ENCODE data around the gene USP31. TPM values are rescaled to one million over a fixed set of nuclear protein-coding genes. Genes with fewer than 3 reads are reported as not detected.
A peak's percentile ranks its signal among the peaks of the same experiment; 100 is the strongest.
"Not testable (repeated sequence)": the region's sequence is repeated elsewhere in the genome, so short reads cannot be mapped to it uniquely, and the experiment has no call there.

USP31 gene
- total RNA-seq, 6 experiments from 2014 or later, result 7.1 to 12.8 (median 9.0) TPM

- Histone ChIP-seq H3K4me3 (no peak overlapping the region), H3K36me3 (no peaks in the 10 kb centered on the region), H3K27me3 (no peaks in the 10 kb centered on the region), H3K27ac (peak overlapping the region in 1 of 3 donors; percentile 18), H3K4me1 (peaks cover 0 to 10% (median 0%) of the 10 kb centered on the region in 4 donors), H3K9me3 (no peaks in the 10 kb centered on the region)
- DNase-seq (no peak), ATAC-seq (no peak)
- TF ChIP-seq, protein P1, sequence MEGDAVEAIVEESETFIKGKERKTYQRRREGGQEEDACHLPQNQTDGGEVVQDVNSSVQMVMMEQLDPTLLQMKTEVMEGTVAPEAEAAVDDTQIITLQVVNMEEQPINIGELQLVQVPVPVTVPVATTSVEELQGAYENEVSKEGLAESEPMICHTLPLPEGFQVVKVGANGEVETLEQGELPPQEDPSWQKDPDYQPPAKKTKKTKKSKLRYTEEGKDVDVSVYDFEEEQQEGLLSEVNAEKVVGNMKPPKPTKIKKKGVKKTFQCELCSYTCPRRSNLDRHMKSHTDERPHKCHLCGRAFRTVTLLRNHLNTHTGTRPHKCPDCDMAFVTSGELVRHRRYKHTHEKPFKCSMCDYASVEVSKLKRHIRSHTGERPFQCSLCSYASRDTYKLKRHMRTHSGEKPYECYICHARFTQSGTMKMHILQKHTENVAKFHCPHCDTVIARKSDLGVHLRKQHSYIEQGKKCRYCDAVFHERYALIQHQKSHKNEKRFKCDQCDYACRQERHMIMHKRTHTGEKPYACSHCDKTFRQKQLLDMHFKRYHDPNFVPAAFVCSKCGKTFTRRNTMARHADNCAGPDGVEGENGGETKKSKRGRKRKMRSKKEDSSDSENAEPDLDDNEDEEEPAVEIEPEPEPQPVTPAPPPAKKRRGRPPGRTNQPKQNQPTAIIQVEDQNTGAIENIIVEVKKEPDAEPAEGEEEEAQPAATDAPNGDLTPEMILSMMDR (IDR thresholded peaks at IDR 0.05), result no peak
- TF ChIP-seq POLR2A (IDR thresholded peaks at IDR 0.05), result no peak
- 74% methylated on average over 10 of the region's 17 CpGs for WGBS (ENCODE audit: insufficient coverage, low coverage, low lambda C conversion rate, missing lambda C conversion rate)
- intact Hi-C loops (cut with DNase I), result no loop called here
These were observed 2.2 kb downstream of the USP31 start for GRCh38 chr16:23146877-23147601.

DNA sequence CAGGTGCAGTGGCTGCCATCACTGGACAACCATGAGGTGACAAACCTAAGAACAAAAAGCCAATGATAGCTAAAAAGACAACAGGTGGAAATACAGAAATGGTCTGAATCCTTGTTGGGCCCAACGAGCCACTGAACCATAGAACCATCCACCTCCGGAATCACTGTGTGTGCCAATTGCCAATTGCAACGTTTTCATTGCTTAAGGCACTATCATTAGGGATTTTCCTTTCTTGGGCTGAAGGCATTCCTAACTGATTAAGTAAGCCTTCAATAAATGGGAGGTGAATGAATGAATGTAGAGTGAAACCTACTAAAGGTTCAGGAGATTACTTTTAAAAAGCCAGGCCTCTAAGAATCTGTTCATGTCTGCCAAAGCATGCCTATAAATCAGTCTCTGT is 3.6 kb downstream of the USP31 start:
- peak in 1 of 4 donors; percentile 7 for ATAC-seq
- no peak for DNase-seq
- WGBS (ENCODE audit: insufficient coverage, low coverage, low lambda C conversion rate, missing lambda C conversion rate), result 47% methylated on average over 3 of the region's 3 CpGs
- Histone ChIP-seq H3K4me1 (peaks cover 0 to 17% (median 0%) of the 10 kb centered on the region in 4 donors), H3K27ac (no peak overlapping the region), H3K9me3 (no peaks in the 10 kb centered on the region), H3K27me3 (no peaks in the 10 kb centered on the region), H3K4me3 (no peak overlapping the region), H3K36me3 (no peaks in the 10 kb centered on the region)
- intact Hi-C loops (cut with DNase I), result no loop called here
- TF ChIP-seq, protein P1 (IDR thresholded peaks at IDR 0.05), result no peak
- no peak for TF ChIP-seq POLR2A (IDR thresholded peaks at IDR 0.05)

- Histone ChIP-seq H3K9me3 (no peaks in the 10 kb centered on the region), H3K4me3 (no peak overlapping the region), H3K4me1 (peaks cover 0 to 17% (median 0%) of the 10 kb centered on the region in 4 donors), H3K27ac (no peak overlapping the region), H3K36me3 (no peaks in the 10 kb centered on the region), H3K27me3 (no peaks in the 10 kb centered on the region)
- no peak for TF ChIP-seq POLR2A (IDR thresholded peaks at IDR 0.05)
- TF ChIP-seq, protein P1 (IDR thresholded peaks at IDR 0.05), result no peak
- ATAC-seq, result no peak
- no peak for DNase-seq
- 74% methylated on average over 6 of the region's 6 CpGs for WGBS (ENCODE audit: insufficient coverage, low coverage, low lambda C conversion rate, missing lambda C conversion rate)
- intact Hi-C loops (cut with DNase I), result no loop called here
These were observed 4.1 kb downstream of the USP31 start for GRCh38 chr16:23145186-23145585.

DNA sequence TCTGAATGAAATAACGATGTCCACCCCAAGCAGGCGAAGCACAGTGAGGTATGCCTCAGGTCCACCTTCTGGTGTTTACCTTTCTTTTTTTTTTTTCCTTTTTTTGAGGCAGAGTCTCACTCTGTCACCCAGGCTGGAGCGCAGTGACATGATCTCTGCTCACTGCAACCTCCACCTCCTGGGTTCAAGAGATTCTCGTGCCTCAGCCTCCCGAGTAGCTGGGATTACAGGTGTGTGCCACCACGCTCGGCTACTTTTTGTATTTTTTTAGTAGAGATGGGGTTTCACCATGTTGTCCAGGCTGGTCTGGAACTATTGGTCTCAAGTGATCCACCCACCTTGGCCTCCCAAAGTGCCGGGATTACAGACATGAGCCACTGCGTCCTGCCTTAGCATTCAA is 4.9 kb downstream of the USP31 start:
- intact Hi-C loops (cut with DNase I); H3K36me3 ChIP-seq; DNase-seq; H3K27ac ChIP-seq; H3K9me3 ChIP-seq; H3K27me3 ChIP-seq; H3K4me3 ChIP-seq; ATAC-seq: not testable (repeated sequence)
- peaks cover 0 to 17% (median 0%) of the 10 kb centered on the region in 4 donors for H3K4me1 ChIP-seq
- WGBS (ENCODE audit: insufficient coverage, low coverage, low lambda C conversion rate, missing lambda C conversion rate), result 98% methylated on average over 9 of the region's 9 CpGs

GRCh38 chr16:23143391-23143790 is 5.9 kb downstream of the USP31 start:
- Histone ChIP-seq H3K27me3 (no peaks in the 10 kb centered on the region), H3K4me3 (no peak overlapping the region), H3K36me3 (no peaks in the 10 kb centered on the region), H3K4me1 (peaks cover 0 to 17% (median 0%) of the 10 kb centered on the region in 4 donors), H3K9me3 (no peaks in the 10 kb centered on the region), H3K27ac (peak overlapping the region in 1 of 3 donors; percentile 50)
- no peak for TF ChIP-seq POLR2A (IDR thresholded peaks at IDR 0.05)
- TF ChIP-seq, protein P1 (IDR thresholded peaks at IDR 0.05), result no peak
- WGBS (ENCODE audit: insufficient coverage, low coverage, low lambda C conversion rate, missing lambda C conversion rate), result 100% methylated on average over 2 of the region's 3 CpGs
- intact Hi-C loops (cut with DNase I), result no loop called here
- DNase-seq (no peak), ATAC-seq (no peak)

Measured in right lobe of liver (tissue), 6 donors.